GM06990 (cell line): ENCODE results near the gene C2CD3.
"Not testable (repeated sequence)": the region's sequence is repeated elsewhere in the genome, so short reads cannot be mapped to it uniquely, and the experiment has no call there.

ENCODE experiments used
- DNase-seq: peaks from one replicate; pipeline ENCODE4 v3.0.0-alpha.2; 2011; ENCODE audit not compliant: insufficient read length; ENCODE audit errors: extremely low read depth
- H3K27me3 ChIP-seq: replicated peaks from 2 replicates; pipeline ENCODE4 v1.6.0; 2011; ENCODE audit warnings: low read length; ENCODE audit not compliant: control insufficient read depth, insufficient read depth
- H3K36me3 ChIP-seq: 2 replicates; pipeline ENCODE4 v1.5.1; 2011; ENCODE audit warnings: low read length; ENCODE audit not compliant: control insufficient read depth, insufficient read depth
- H3K4me3 ChIP-seq: replicated peaks from 2 replicates; pipeline ENCODE4 v1.5.1; 2011; ENCODE audit warnings: low read depth, mild to moderate bottlenecking, control low read depth, low read length
- CTCF ChIP-seq: IDR thresholded peaks from 2 replicates; pipeline ENCODE4 v1.5.1; 2011; ENCODE audit warnings: low read length, control low read depth, mild to moderate bottlenecking, inconsistent platforms; ENCODE audit not compliant: insufficient read depth, poor library complexity, severe bottlenecking

C2CD3 gene

GRCh38 chr11:74069146-74070046, 101.4 kb downstream of the C2CD3 start:
- TF ChIP-seq CTCF = no peak
- no peak for DNase-seq
- peaks cover 11% of the 10 kb centered on the region for H3K36me3 ChIP-seq
- no peak overlapping the region for H3K4me3 ChIP-seq
- H3K27me3 ChIP-seq = no peaks in the 10 kb centered on the region

GRCh38 chr11:74066663-74067062, 104.1 kb downstream of the C2CD3 start:
- H3K27me3 ChIP-seq, H3K36me3 ChIP-seq, H3K4me3 ChIP-seq, DNase-seq: not testable (repeated sequence)

- not testable (repeated sequence) for H3K27me3 ChIP-seq, H3K4me3 ChIP-seq, DNase-seq, H3K36me3 ChIP-seq
Measured at GRCh38 chr11:74065534-74065933, 105.3 kb downstream of the C2CD3 start.

- H3K27me3 ChIP-seq, H3K4me3 ChIP-seq, DNase-seq, H3K36me3 ChIP-seq: not testable (repeated sequence)
Measured at GRCh38 chr11:74063628-74064027, 107.2 kb downstream of the C2CD3 start.

- not testable (repeated sequence) for DNase-seq, H3K4me3 ChIP-seq, H3K36me3 ChIP-seq, H3K27me3 ChIP-seq
Measured at GRCh38 chr11:74061599-74061998, 109.2 kb downstream of the C2CD3 start.

- DNase-seq = no peak
- Histone ChIP-seq H3K4me3 (no peak overlapping the region), H3K36me3 (no peaks in the 10 kb centered on the region; the same call in 1 of the 2 replicates), H3K27me3 (no peaks in the 10 kb centered on the region)
- no peak for TF ChIP-seq CTCF
Measured at GRCh38 chr11:74057249-74058151, 113.3 kb downstream of the C2CD3 start.

- DNase-seq = no peak
- no peak overlapping the region for H3K4me3 ChIP-seq
- no peaks in the 10 kb centered on the region for H3K27me3 ChIP-seq
- H3K36me3 ChIP-seq = no peaks in the 10 kb centered on the region; the same call in 1 of the 2 replicates
- TF ChIP-seq CTCF = no peak
Measured at GRCh38 chr11:74055938-74056337, 114.9 kb downstream of the C2CD3 start.
